ENCODE results near the gene FNIP2.

FNIP2 gene

GRCh38 chr4:158945529-158946108, 176.8 kb downstream of the FNIP2 start:
- ChIA-PET CTCF (no interaction called here), POLR2A (no interaction called here)
- TF ChIP-seq ZNF561 (tag by site-specific recombination; IDR thresholded peaks at IDR 0.05; ENCODE audit: borderline replicate concordance): no peak
- no peak for TF ChIP-seq ZNF223 (tag by site-specific recombination; IDR thresholded peaks at IDR 0.05)
- Histone ChIP-seq H3K9me3 (ENCODE audit: control insufficient read depth, insufficient read depth, low read depth, low read length) (no peaks in the 10 kb centered on the region), H3K4me3 (ENCODE audit: low read depth, low read length) (no peak overlapping the region), H3K4me1 (ENCODE audit: control insufficient read depth, insufficient read depth, low read length) (no peaks in the 10 kb centered on the region), H3K36me3 (ENCODE audit: control insufficient read depth in 2 of 2, insufficient read depth in 1 of 2, low read length in 2 of 2) (no peaks in the 10 kb centered on the region), H3K27ac (ENCODE audit: extremely low read depth, low read depth, low read length) (no peak overlapping the region)

GRCh38 chr4:158946825-158947224, 178.0 kb downstream of the FNIP2 start:
- H3K27ac ChIP-seq (ENCODE audit: extremely low read depth, low read depth, low read length): no peak overlapping the region
- ChIA-PET POLR2A (no interaction called here), CTCF (no interaction called here)
- no peaks in the 10 kb centered on the region for H3K36me3 ChIP-seq (ENCODE audit: control insufficient read depth in 2 of 2, insufficient read depth in 1 of 2, low read length in 2 of 2)
- H3K4me3 ChIP-seq (ENCODE audit: low read depth, low read length): no peak overlapping the region
- no peak for TF ChIP-seq ZNF514 (tag by site-specific recombination; IDR thresholded peaks at IDR 0.05)
- TF ChIP-seq ZNF645 (tag by site-specific recombination; IDR thresholded peaks at IDR 0.05): no peak
- TF ChIP-seq ZNF26 (tag by site-specific recombination; IDR thresholded peaks at IDR 0.05): no peak
- no peak for TF ChIP-seq PRDM1 (tag by site-specific recombination; IDR thresholded peaks at IDR 0.05)
- no peak for TF ChIP-seq ZFP3 (tag by site-specific recombination; IDR thresholded peaks at IDR 0.05; ENCODE audit: low read depth)
- TF ChIP-seq ZNF202 (tag by site-specific recombination; IDR thresholded peaks at IDR 0.05; ENCODE audit: borderline replicate concordance): no peak
- TF ChIP-seq ZNF324 (tag by site-specific recombination; IDR thresholded peaks at IDR 0.05): no peak
- no peak for TF ChIP-seq ZNF366 (tag by site-specific recombination; conservative IDR thresholded peaks at IDR 0.05)
- no peak for TF ChIP-seq ZNF529 (tag by site-specific recombination; IDR thresholded peaks at IDR 0.05; ENCODE audit: insufficient replicate concordance)
- TF ChIP-seq MEIS1 (CRISPR knock-in tag; IDR thresholded peaks at IDR 0.05; ENCODE audit: borderline replicate concordance): no peak
- no peak for TF ChIP-seq ZNF610 (tag by site-specific recombination; IDR thresholded peaks at IDR 0.05; ENCODE audit: borderline replicate concordance)
- no peak for TF ChIP-seq ZNF518A (tag by site-specific recombination; conservative IDR thresholded peaks at IDR 0.05; ENCODE audit: low read depth)
- TF ChIP-seq PATZ1 (tag by site-specific recombination; IDR thresholded peaks at IDR 0.05): no peak
- no peak for TF ChIP-seq ZNF155 (tag by site-specific recombination; IDR thresholded peaks at IDR 0.05)
- no peak for TF ChIP-seq ZBTB7A (tag by site-specific recombination; IDR thresholded peaks at IDR 0.05; ENCODE audit: low read depth)
- no peak for TF ChIP-seq KLF9 (tag by site-specific recombination; IDR thresholded peaks at IDR 0.05; ENCODE audit: low read depth)
- H3K9me3 ChIP-seq (ENCODE audit: control insufficient read depth, insufficient read depth, low read depth, low read length): no peaks in the 10 kb centered on the region
- H3K4me1 ChIP-seq (ENCODE audit: control insufficient read depth, insufficient read depth, low read length): no peaks in the 10 kb centered on the region
